Adrenal gland (tissue), 5 donors: ENCODE data around the gene CPD.

Experiments used
- CTCF ChIP-seq, 6 experiments: fragments of 450-650 bp in 4 of 6; fragments of 200-600 bp in 2 of 6; sonication (generic) in 1 of 6; IDR thresholded peaks; 1 replicate in 5 of 6; 2 replicates in 1 of 6; pipeline versions ENCODE4 v1.5.1 to v1.8.0; 2016 to 2021; ENCODE audit warnings: antibody characterized with exemption in 6 of 6, mild to moderate bottlenecking in 2 of 6, moderate library complexity in 1 of 6
- POLR2A ChIP-seq, 2 donors: fragments of 450-650 bp; IDR thresholded peaks; one replicate each; pipeline ENCODE4 v1.6.1; 2017; ENCODE audit warnings: antibody characterized with exemption in 2 of 2, mild to moderate bottlenecking in 2 of 2, moderate library complexity in 1 of 2
- donor health status: DM: no; HTN: no; CAD: no.

GRCh38 chr17:30458371-30458770 lies 79.6 kb downstream of the CPD start:
- TF ChIP-seq POLR2A (IDR thresholded peaks at IDR 0.05) = no peak
- TF ChIP-seq CTCF (IDR thresholded peaks at IDR 0.05) = no peak
